CD4-positive, alpha-beta T cell (primary cell): ENCODE data around the gene TOP3B. TPM values are rescaled to one million over a fixed set of nuclear protein-coding genes. Genes with fewer than 3 reads are reported as not detected.

Experiments used
- ATAC-seq: fragments of 200-7000 bp; cut with Tn5 transposase; one replicate; pipeline ENCODE4 v1.10.0; 2022; ENCODE audit warnings: mild to moderate bottlenecking; ENCODE audit not compliant: poor library complexity
- CTCF ChIA-PET: fragments of 350-600 bp; sonication (Branson Sonifier 250); formaldehyde crosslinking; loops from one replicate; lab custom pipeline; 2021; ENCODE audit warnings: antibody characterized with exemption, inconsistent platforms; lab: Charles Lee
- POLR2A ChIA-PET: fragments of 350-600 bp; sonication (Branson Sonifier 250); formaldehyde crosslinking; loops from one replicate; lab custom pipeline; 2021; ENCODE audit warnings: antibody characterized with exemption, inconsistent platforms; lab: Charles Lee
- DNase-seq, 14 experiments: peaks; one replicate each; pipeline ENCODE4 v3.0.0-alpha.2; 2013 to 2020; ENCODE audit warnings: mixed read lengths in 2 of 14
- H3K27ac ChIP-seq, 2 donors: one replicate each; pipeline versions ENCODE4 v1.5.1 to v1.7.0; 2013; ENCODE audit warnings: low read length in 2 of 2, low read depth in 1 of 2, mild to moderate bottlenecking in 1 of 2
- H3K27me3 ChIP-seq, 2 experiments: 1 replicate in 1 of 2; 2 replicates in 1 of 2; pipeline versions ENCODE4 v1.6.1 to v1.7.0; 2013; ENCODE audit warnings: low read length in 2 of 2, control low read depth in 1 of 2, mild to moderate bottlenecking in 1 of 2, moderate library complexity in 1 of 2; ENCODE audit not compliant: insufficient read depth in 2 of 2, control insufficient read depth in 1 of 2
- H3K36me3 ChIP-seq: one replicate; pipeline ENCODE4 v1.6.1; 2013; ENCODE audit warnings: low read length, control low read depth; ENCODE audit not compliant: insufficient read depth
- H3K4me1 ChIP-seq: one replicate; pipeline ENCODE4 v1.6.1; 2013; ENCODE audit warnings: low read length, control low read depth; ENCODE audit not compliant: insufficient read depth
- H3K4me3 ChIP-seq: one replicate; pipeline ENCODE4 v1.5.1; 2013; ENCODE audit warnings: mild to moderate bottlenecking, low read length, moderate library complexity
- H3K9me3 ChIP-seq, 2 experiments: 1 replicate in 1 of 2; 2 replicates in 1 of 2; pipeline versions ENCODE4 v1.6.1 to v1.7.0; 2013; ENCODE audit warnings: low read length in 2 of 2, mild to moderate bottlenecking in 2 of 2, control low read depth in 1 of 2, moderate library complexity in 1 of 2; ENCODE audit not compliant: control insufficient read depth in 1 of 2, insufficient read depth in 1 of 2
- H3K27ac Mint-ChIP-seq: one replicate; pipeline ENCODE4 v1.8.0; 2020; ENCODE audit warnings: mixed read lengths
- H3K27me3 Mint-ChIP-seq: one replicate; pipeline ENCODE4 v1.8.0; 2021; ENCODE audit warnings: mixed read lengths
- H3K36me3 Mint-ChIP-seq: one replicate; pipeline ENCODE4 v1.8.0; 2021; ENCODE audit warnings: low read depth, mixed read lengths
- H3K4me1 Mint-ChIP-seq: one replicate; pipeline ENCODE4 v1.8.0; 2021; ENCODE audit warnings: low read depth, mixed read lengths
- H3K4me3 Mint-ChIP-seq: one replicate; pipeline ENCODE4 v1.8.0; 2020; ENCODE audit warnings: mild to moderate bottlenecking, mixed read lengths
- H3K9me3 Mint-ChIP-seq: one replicate; pipeline ENCODE4 v1.8.0; 2020; ENCODE audit warnings: mixed read lengths
- intact Hi-C, 2 experiments: fragments of 100-400 bp; cut with DNase I in 1 of 2; cut with micrococcal nuclease in 1 of 2; formaldehyde crosslinking; loops; one replicate each; pipeline versions ENCODE4 v1.15.1 to v1.9.0; 2023 to 2025; cut with DNase I, micrococcal nuclease
- total RNA-seq, 174 experiments: library from RNA in 2 of 174; stranded (reverse) in 2 of 174; gene quantifications; one replicate each; pipeline ENCODE4 v1.2.3 and lab custom pipeline; 2021 to 2026
- TF ChIP-seq, protein P1 (sequence below): fragments of 200-600 bp; IDR thresholded peaks from one replicate; pipeline ENCODE4 v1.8.0; 2022; ENCODE audit warnings: antibody characterized with exemption, mild to moderate bottlenecking

TOP3B gene
- total RNA-seq, 2 experiments from 2014 or later: 60.2 to 62.8 TPM

- Mint-ChIP-seq H3K27me3 (no peaks in the 10 kb centered on the region), H3K4me1 (no peaks in the 10 kb centered on the region), H3K9me3 (no peaks in the 10 kb centered on the region), H3K36me3 (peaks cover 80% of the 10 kb centered on the region), H3K27ac (no peak overlapping the region), H3K4me3 (no peak overlapping the region)
- intact Hi-C loops: no loop called here
- DNase-seq (no peak), ATAC-seq (no peak)
- H3K27ac ChIP-seq: no peak overlapping the region
- TF ChIP-seq, protein P1, sequence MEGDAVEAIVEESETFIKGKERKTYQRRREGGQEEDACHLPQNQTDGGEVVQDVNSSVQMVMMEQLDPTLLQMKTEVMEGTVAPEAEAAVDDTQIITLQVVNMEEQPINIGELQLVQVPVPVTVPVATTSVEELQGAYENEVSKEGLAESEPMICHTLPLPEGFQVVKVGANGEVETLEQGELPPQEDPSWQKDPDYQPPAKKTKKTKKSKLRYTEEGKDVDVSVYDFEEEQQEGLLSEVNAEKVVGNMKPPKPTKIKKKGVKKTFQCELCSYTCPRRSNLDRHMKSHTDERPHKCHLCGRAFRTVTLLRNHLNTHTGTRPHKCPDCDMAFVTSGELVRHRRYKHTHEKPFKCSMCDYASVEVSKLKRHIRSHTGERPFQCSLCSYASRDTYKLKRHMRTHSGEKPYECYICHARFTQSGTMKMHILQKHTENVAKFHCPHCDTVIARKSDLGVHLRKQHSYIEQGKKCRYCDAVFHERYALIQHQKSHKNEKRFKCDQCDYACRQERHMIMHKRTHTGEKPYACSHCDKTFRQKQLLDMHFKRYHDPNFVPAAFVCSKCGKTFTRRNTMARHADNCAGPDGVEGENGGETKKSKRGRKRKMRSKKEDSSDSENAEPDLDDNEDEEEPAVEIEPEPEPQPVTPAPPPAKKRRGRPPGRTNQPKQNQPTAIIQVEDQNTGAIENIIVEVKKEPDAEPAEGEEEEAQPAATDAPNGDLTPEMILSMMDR: no peak
- H3K9me3 ChIP-seq: no peaks in the 10 kb centered on the region
- H3K4me1 ChIP-seq: no peaks in the 10 kb centered on the region
- POLR2A ChIA-PET: interaction anchor here (1.0 kb wide), 1 partner anchor 16 kb away, joined by 3 read pairs; the partner anchor contains the start of gene TOP3B
- CTCF ChIA-PET: no interaction called here
- H3K4me3 ChIP-seq: no peak overlapping the region
- no peaks in the 10 kb centered on the region for H3K27me3 ChIP-seq
- H3K36me3 ChIP-seq: peaks cover 87% of the 10 kb centered on the region
Measured at GRCh38 chr22:21966643-21967516, 15.7 kb downstream of the TOP3B start.

- POLR2A ChIA-PET: no interaction called here
- no peak for ATAC-seq
- H3K4me1 Mint-ChIP-seq: no peaks in the 10 kb centered on the region
- DNase-seq: no peak
- no peaks in the 10 kb centered on the region for H3K4me1 ChIP-seq
- CTCF ChIA-PET: no interaction called here
- H3K9me3 Mint-ChIP-seq: no peaks in the 10 kb centered on the region
- H3K27ac Mint-ChIP-seq: no peak overlapping the region
- no peak overlapping the region for H3K27ac ChIP-seq
- H3K36me3 Mint-ChIP-seq: peaks cover 74% of the 10 kb centered on the region
- no peaks in the 10 kb centered on the region for H3K27me3 ChIP-seq
- H3K4me3 Mint-ChIP-seq: no peak overlapping the region
- intact Hi-C loops: no loop called here
- TF ChIP-seq, protein P1: no peak
- H3K27me3 Mint-ChIP-seq: no peaks in the 10 kb centered on the region
- H3K4me3 ChIP-seq: no peak overlapping the region
- peaks cover 79% of the 10 kb centered on the region for H3K36me3 ChIP-seq
- no peaks in the 10 kb centered on the region for H3K9me3 ChIP-seq
Measured at GRCh38 chr22:21965762-21966288, 16.8 kb downstream of the TOP3B start.

DNA sequence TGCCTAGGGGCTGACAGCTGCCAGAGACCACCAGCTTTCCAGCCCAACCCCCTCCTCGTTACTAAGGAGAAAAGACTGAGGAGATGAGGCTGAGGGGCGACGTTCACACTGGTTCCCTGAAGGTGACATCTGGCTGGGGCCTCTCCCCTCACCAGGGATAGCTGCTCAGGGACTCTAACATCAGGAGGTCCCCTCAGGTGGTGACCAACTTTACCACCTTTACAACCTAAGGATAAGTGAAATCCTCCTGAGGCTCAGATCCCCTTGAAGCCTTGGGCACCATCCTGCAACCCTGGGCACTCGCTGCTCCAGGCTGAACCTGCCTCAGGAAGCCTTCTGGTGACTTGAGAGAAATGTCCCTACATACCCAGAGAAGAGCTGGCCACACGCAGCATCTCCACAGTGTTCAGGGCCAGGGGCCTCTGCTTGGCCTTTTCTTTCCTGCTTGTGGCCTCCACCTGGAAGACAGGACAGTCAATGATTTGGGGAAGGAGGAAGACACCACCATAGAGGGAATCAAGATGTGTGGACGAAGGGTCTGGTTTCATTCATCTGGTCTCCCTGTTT, 17.6 kb downstream of the TOP3B start:
- H3K4me1 ChIP-seq: no peaks in the 10 kb centered on the region
- CTCF ChIA-PET: no interaction called here
- Mint-ChIP-seq H3K27ac (no peak overlapping the region), H3K9me3 (no peaks in the 10 kb centered on the region), H3K36me3 (peaks cover 72% of the 10 kb centered on the region), H3K4me3 (no peak overlapping the region), H3K4me1 (no peaks in the 10 kb centered on the region), H3K27me3 (no peaks in the 10 kb centered on the region)
- ATAC-seq (no peak), DNase-seq (no peak)
- H3K36me3 ChIP-seq: peaks cover 75% of the 10 kb centered on the region
- no peak overlapping the region for H3K4me3 ChIP-seq
- intact Hi-C loops: no loop called here
- POLR2A ChIA-PET: no interaction called here
- TF ChIP-seq, protein P1: no peak
- H3K27ac ChIP-seq: no peak overlapping the region
- H3K9me3 ChIP-seq: no peaks in the 10 kb centered on the region
- H3K27me3 ChIP-seq: no peaks in the 10 kb centered on the region
